GM23248 (cell line): ENCODE results near the gene CDC14A. TPM values are rescaled to one million over a fixed set of nuclear protein-coding genes. Genes with fewer than 3 reads are reported as not detected.

Source experiments
- DNase-seq: peaks from one replicate; pipeline ENCODE4 v3.0.0-alpha.2; 2015
- H2AFZ ChIP-seq: fragments of 200-600 bp; sonication (generic); 2 replicates; pipeline ENCODE4 v1.6.1; 2016; ENCODE audit warnings: antibody characterized with exemption
- H3F3A ChIP-seq: fragments of 200-600 bp; sonication (generic); 2 replicates; pipeline ENCODE4 v1.6.1; 2016; ENCODE audit warnings: mild to moderate bottlenecking, antibody characterized with exemption, mixed run types; ENCODE audit not compliant: insufficient read depth
- H3K27ac ChIP-seq: fragments of 200-600 bp; sonication (generic); 2 replicates; pipeline ENCODE4 v1.5.1; 2016; ENCODE audit warnings: mild to moderate bottlenecking
- H3K27me3 ChIP-seq: fragments of 200-600 bp; sonication (generic); replicated peaks from 2 replicates; pipeline ENCODE4 v1.6.1; 2016; ENCODE audit warnings: mild to moderate bottlenecking; ENCODE audit not compliant: insufficient read depth
- H3K36me3 ChIP-seq: fragments of 200-600 bp; sonication (generic); 2 replicates; pipeline ENCODE4 v1.6.1; 2016; ENCODE audit warnings: low read depth, mild to moderate bottlenecking
- H3K4me1 ChIP-seq: fragments of 200-600 bp; sonication (generic); 2 replicates; pipeline ENCODE4 v1.6.1; 2016; ENCODE audit warnings: mild to moderate bottlenecking; ENCODE audit not compliant: insufficient read depth
- H3K4me2 ChIP-seq: fragments of 200-600 bp; sonication (generic); one replicate; pipeline ENCODE4 v1.6.1; 2016; ENCODE audit warnings: mild to moderate bottlenecking; ENCODE audit not compliant: unreplicated experiment
- H3K4me3 ChIP-seq: fragments of 200-600 bp; sonication (generic); 2 replicates; pipeline ENCODE4 v1.5.1; 2016; ENCODE audit warnings: mild to moderate bottlenecking
- H3K79me2 ChIP-seq: fragments of 200-600 bp; sonication (generic); 2 replicates; pipeline ENCODE4 v1.6.1; 2016; ENCODE audit warnings: mild to moderate bottlenecking; ENCODE audit not compliant: insufficient read depth
- H3K9ac ChIP-seq: fragments of 200-600 bp; sonication (generic); 2 replicates; pipeline ENCODE4 v1.6.1; 2016; ENCODE audit warnings: mild to moderate bottlenecking
- H3K9me2 ChIP-seq: fragments of 200-600 bp; sonication (generic); 2 replicates; pipeline ENCODE4 v1.6.1; 2016; ENCODE audit warnings: mixed run types, mild to moderate bottlenecking, moderate library complexity; ENCODE audit not compliant: insufficient read depth
- H3K9me3 ChIP-seq: fragments of 200-600 bp; sonication (generic); one replicate; pipeline ENCODE4 v1.6.1; 2017; ENCODE audit warnings: low read depth
- H4K20me1 ChIP-seq: fragments of 200-600 bp; sonication (generic); 2 replicates; pipeline ENCODE4 v1.6.0; 2016; ENCODE audit not compliant: insufficient read depth
- EZH2 ChIP-seq: fragments of 200-600 bp; sonication (generic); IDR thresholded peaks from 2 replicates; pipeline ENCODE4 v1.6.1; 2018; ENCODE audit warnings: antibody characterized with exemption, mild to moderate bottlenecking; ENCODE audit not compliant: insufficient read depth, poor library complexity, severe bottlenecking
- EZH2phosphoT487 ChIP-seq: fragments of 200-600 bp; sonication (generic); IDR thresholded peaks from 2 replicates; pipeline ENCODE4 v1.6.1; 2018; ENCODE audit warnings: antibody characterized with exemption, moderate library complexity, mild to moderate bottlenecking, low read depth; ENCODE audit not compliant: insufficient read depth
- WGBS, 2 experiments: methylation state at CpG; one replicate each; pipeline ENCODE4 v1.1.6; 2015 to 2017; ENCODE audit warnings: low lambda C conversion rate in 2 of 2, low coverage in 1 of 2; ENCODE audit errors: missing lambda C conversion rate in 2 of 2; 5-methylcytosine and 5-hydroxymethylcytosine counted together
- in situ Hi-C: fragments of 300-500 bp; cut with MboI; formaldehyde crosslinking; loops from 2 replicates; pipeline ENCODE4 v1.15.0; 2020
- polyA plus RNA-seq: library from polyadenylated mRNA; unstranded; fragments of >200 nt; fragmentation: Nextera tagmentation; extraction: Ambion mirVana; gene quantifications from 2 replicates; pipeline ENCODE4 v1.2.1, GENCODE V29; 2016
- total RNA-seq: library from RNA; depleted of rRNA; stranded (reverse); fragments of >200 nt; shearing (Covaris generic); gene quantifications from 2 replicates; pipeline ENCODE4 v1.2.3, GENCODE V29; 2014

Gene CDC14A
- total and polyA plus RNA-seq, 2 experiments from 2014 or later, result 1.5 to 1.8 TPM

GRCh38 chr1:100456880-100457279, 104.6 kb downstream of the CDC14A start:
- no peaks in the 10 kb centered on the region for H3K9me3 ChIP-seq
- H3K4me3 ChIP-seq, result no peak overlapping the region
- no peaks in the 10 kb centered on the region for H3K79me2 ChIP-seq
- in situ Hi-C loops, result loop anchor here (5.0 to 10.0 kb wide), 2 partner anchors 420 to 642 kb away; no protein-coding TSS in a partner anchor
- H3K27me3 ChIP-seq, result no peaks in the 10 kb centered on the region
- 45 to 47% methylated on average over 2 of the region's 2 CpGs for WGBS, 2 experiments
- TF ChIP-seq EZH2phosphoT487 (no peak), EZH2 (no peak)
- H2AFZ ChIP-seq, result no peak overlapping the region
- no peaks in the 10 kb centered on the region for H4K20me1 ChIP-seq
- no peaks in the 10 kb centered on the region; the same call in 1 of the 2 replicates for H3F3A ChIP-seq
- no peaks in the 10 kb centered on the region for H3K9me2 ChIP-seq
- H3K27ac ChIP-seq, result no peak overlapping the region
- DNase-seq, result peak; percentile 5
- no peaks in the 10 kb centered on the region for H3K36me3 ChIP-seq
- H3K4me1 ChIP-seq, result no peaks in the 10 kb centered on the region
- no peak overlapping the region for H3K4me2 ChIP-seq
- H3K9ac ChIP-seq, result no peak overlapping the region

DNA sequence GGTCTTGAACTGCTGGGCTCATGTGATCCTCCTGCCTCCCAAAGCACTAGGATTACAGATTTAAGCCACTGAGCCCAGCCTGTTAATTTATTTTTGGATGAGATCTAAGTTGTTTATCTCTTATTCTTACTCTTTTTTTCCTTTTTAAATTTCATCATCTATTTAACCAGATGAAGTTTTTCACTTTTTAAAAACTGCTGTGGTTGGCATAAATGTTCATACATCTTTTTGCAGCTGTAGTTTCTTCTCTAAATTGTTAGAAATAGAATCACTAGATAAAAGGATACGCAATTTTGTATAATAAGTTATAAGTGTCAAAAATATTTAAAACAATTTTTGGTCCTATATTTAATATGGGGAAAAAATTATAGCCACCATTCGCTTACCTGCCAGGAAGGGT, 105.4 kb downstream of the CDC14A start:
- H3K27ac ChIP-seq, result no peak overlapping the region
- no peaks in the 10 kb centered on the region for H4K20me1 ChIP-seq
- H3K36me3 ChIP-seq, result no peaks in the 10 kb centered on the region
- no peak for DNase-seq
- no peaks in the 10 kb centered on the region; the same call in 1 of the 2 replicates for H3F3A ChIP-seq
- H3K4me2 ChIP-seq, result no peak overlapping the region
- no peaks in the 10 kb centered on the region for H3K27me3 ChIP-seq
- H3K79me2 ChIP-seq, result no peaks in the 10 kb centered on the region
- no peak overlapping the region for H2AFZ ChIP-seq
- H3K4me1 ChIP-seq, result no peaks in the 10 kb centered on the region
- H3K9me2 ChIP-seq, result no peaks in the 10 kb centered on the region
- H3K9ac ChIP-seq, result no peak overlapping the region
- 83 to 87% methylated on average over 2 of the region's 2 CpGs for WGBS, 2 experiments
- TF ChIP-seq EZH2phosphoT487 (no peak), EZH2 (no peak)
- no peak overlapping the region for H3K4me3 ChIP-seq
- no peaks in the 10 kb centered on the region for H3K9me3 ChIP-seq
- in situ Hi-C loops, result loop anchor here (5.0 to 10.0 kb wide), 2 partner anchors 420 to 643 kb away; no protein-coding TSS in a partner anchor

DNA sequence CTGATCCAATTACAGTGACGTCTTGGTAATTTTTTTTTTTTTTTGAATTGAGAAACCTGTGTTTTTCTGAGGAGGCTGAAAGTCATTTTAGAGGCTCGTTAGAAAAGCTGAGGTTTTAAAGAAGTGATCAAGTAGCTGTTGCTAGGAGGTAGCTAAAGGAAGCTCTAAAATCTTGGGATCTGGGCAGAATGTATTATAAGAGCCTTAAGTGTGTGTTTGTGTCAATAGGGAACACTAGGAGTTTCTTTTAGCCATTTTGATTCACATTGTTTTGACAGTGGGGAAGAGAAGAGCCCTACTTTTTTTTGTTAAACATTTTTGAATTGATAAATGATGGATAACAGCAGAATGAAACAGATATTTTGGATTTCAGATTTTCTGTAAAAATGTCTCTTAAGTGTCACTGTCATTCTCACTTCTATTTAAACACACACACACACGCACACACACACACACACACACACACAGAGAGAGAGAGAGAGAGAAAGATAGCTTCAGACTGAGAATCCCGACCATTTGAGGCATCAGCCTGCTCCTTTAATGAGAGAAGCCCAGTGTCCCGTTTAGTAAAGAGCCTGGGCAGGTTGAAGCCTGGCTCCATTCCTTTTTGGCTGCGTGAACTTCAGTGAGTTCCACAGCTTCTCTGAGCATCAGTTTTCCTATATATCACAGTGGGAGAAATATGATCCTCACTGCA, 106.5 kb downstream of the CDC14A start:
- peak overlapping the region; percentile 79 for H2AFZ ChIP-seq
- no peak overlapping the region for H3K4me3 ChIP-seq
- no peaks in the 10 kb centered on the region for H3K27me3 ChIP-seq
- H3K9me3 ChIP-seq, result no peaks in the 10 kb centered on the region
- 51 to 53% methylated on average over 6 of the region's 6 CpGs for WGBS, 2 experiments
- peak; percentile 7 for DNase-seq
- no peak overlapping the region for H3K9ac ChIP-seq
- no peaks in the 10 kb centered on the region for H3K79me2 ChIP-seq
- H3K4me1 ChIP-seq, result no peaks in the 10 kb centered on the region
- no peaks in the 10 kb centered on the region; the same call in 1 of the 2 replicates for H3F3A ChIP-seq
- no peak for TF ChIP-seq EZH2
- TF ChIP-seq EZH2phosphoT487, result no peak
- no peaks in the 10 kb centered on the region for H4K20me1 ChIP-seq
- in situ Hi-C loops, result loop anchor here (5.0 to 10.0 kb wide), 2 partner anchors 418 to 644 kb away; no protein-coding TSS in a partner anchor
- no peaks in the 10 kb centered on the region for H3K9me2 ChIP-seq
- H3K36me3 ChIP-seq, result no peaks in the 10 kb centered on the region
- H3K4me2 ChIP-seq, result no peak overlapping the region
- H3K27ac ChIP-seq, result no peak overlapping the region

DNA sequence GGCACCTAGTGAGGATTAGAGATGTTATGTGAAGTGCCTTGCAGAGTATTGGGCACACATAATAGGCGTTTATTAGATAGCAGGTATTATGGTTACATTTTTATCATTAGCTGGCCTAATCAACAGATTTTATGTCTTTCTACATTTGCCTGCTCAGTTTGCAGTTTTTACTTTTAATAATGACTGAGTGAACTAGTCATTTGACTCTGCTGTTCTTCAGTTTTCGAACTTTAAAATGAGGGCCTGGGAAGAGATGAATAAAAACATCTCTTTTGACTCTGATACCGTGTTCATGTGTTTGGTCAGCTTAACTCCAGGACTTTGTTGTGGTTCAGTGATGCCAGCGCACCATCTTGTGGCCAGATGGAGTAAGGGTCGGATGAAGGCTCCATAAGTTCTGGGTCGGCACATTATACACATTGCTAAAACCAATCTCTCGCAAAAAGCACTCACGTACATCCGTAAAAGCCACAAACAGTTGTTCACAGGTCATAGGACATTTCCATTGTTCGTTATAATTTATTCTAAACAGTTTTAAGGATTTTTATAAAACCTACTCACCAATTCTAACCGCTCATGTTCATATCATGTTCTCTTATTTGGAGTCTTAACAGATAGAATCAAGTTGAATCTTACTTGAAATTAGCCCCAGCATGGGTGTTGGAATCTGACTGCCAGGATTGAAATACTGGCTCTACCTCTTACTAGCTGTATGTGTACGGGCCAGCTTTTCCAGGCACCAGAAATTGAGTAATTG, 107.2 kb downstream of the CDC14A start:
- Histone ChIP-seq H3K36me3 (no peaks in the 10 kb centered on the region), H2AFZ (peak overlapping the region; percentile 79), H3K4me2 (peak overlapping the region; percentile 4), H3K9me3 (no peaks in the 10 kb centered on the region), H3K27ac (no peak overlapping the region), H3K9me2 (no peaks in the 10 kb centered on the region), H3F3A (no peaks in the 10 kb centered on the region; the same call in 1 of the 2 replicates), H3K4me1 (no peaks in the 10 kb centered on the region), H3K9ac (no peak overlapping the region), H3K27me3 (no peaks in the 10 kb centered on the region), H4K20me1 (no peaks in the 10 kb centered on the region), H3K79me2 (no peaks in the 10 kb centered on the region), H3K4me3 (no peak overlapping the region)
- peak; percentile 84 for DNase-seq
- TF ChIP-seq EZH2, result no peak
- TF ChIP-seq EZH2phosphoT487, result no peak
- 14 to 17% methylated on average over 12 of the region's 12 CpGs for WGBS, 2 experiments
- in situ Hi-C loops, result loop anchor here (5.0 to 10.0 kb wide), 2 partner anchors 418 to 645 kb away; no protein-coding TSS in a partner anchor
